CD4-positive, alpha-beta T cell treated with Interleukin-4 for 4 hours (primary cell): ENCODE data around the gene KRT86.
"Not testable (repeated sequence)": the region's sequence is repeated elsewhere in the genome, so short reads cannot be mapped to it uniquely, and the experiment has no call there.

ENCODE experiments used
- DNase-seq: peaks from one replicate; pipeline ENCODE4 v3.0.0-alpha.2; 2020

Gene KRT86

GRCh38 chr12:52296572-52297215 is 22.2 kb downstream of the KRT86 start:
- no peak for DNase-seq

- DNase-seq, result no peak
Observed at GRCh38 chr12:52298677-52299190, 24.3 kb downstream of the KRT86 start.

GRCh38 chr12:52300796-52301691 is 26.6 kb downstream of the KRT86 start:
- no peak for DNase-seq

- DNase-seq, result not testable (repeated sequence)
Observed at GRCh38 chr12:52301721-52302120, 27.3 kb downstream of the KRT86 start.

- DNase-seq, result not testable (repeated sequence)
Observed at GRCh38 chr12:52302242-52302914, 27.9 kb downstream of the KRT86 start.

- DNase-seq, result not testable (repeated sequence)
Observed at GRCh38 chr12:52304941-52305411, 30.5 kb downstream of the KRT86 start.

- no peak for DNase-seq
Observed at GRCh38 chr12:52305921-52306705, 31.7 kb downstream of the KRT86 start.

- DNase-seq, result no peak
Observed at GRCh38 chr12:52306731-52307130, 32.3 kb downstream of the KRT86 start.

GRCh38 chr12:52307836-52308805 is 33.7 kb downstream of the KRT86 start:
- DNase-seq, result no peak

- DNase-seq, result no peak
Observed at GRCh38 chr12:52308806-52309425, 34.5 kb downstream of the KRT86 start.

- DNase-seq, result no peak
Observed at GRCh38 chr12:52310622-52311284, 36.3 kb downstream of the KRT86 start.

- no peak for DNase-seq
Observed at GRCh38 chr12:52311285-52311648, 36.8 kb downstream of the KRT86 start.

- DNase-seq, result no peak
Observed at GRCh38 chr12:52312086-52312485, 37.6 kb downstream of the KRT86 start.

- DNase-seq, result no peak
Observed at GRCh38 chr12:52313461-52313860, 39.0 kb downstream of the KRT86 start.

- no peak for DNase-seq
Observed at GRCh38 chr12:52313926-52314325, 39.5 kb downstream of the KRT86 start.

- no peak for DNase-seq
Observed at GRCh38 chr12:52314511-52314910, 40.1 kb downstream of the KRT86 start.

GRCh38 chr12:52315721-52316120 is 41.3 kb downstream of the KRT86 start:
- DNase-seq, result peak; percentile 7

- no peak for DNase-seq
Observed at GRCh38 chr12:52316290-52316689, 41.8 kb downstream of the KRT86 start.

GRCh38 chr12:52316701-52317100 is 42.3 kb downstream of the KRT86 start:
- no peak for DNase-seq

GRCh38 chr12:52317468-52318052 is 43.1 kb downstream of the KRT86 start:
- DNase-seq, result no peak
